Measurements from ENCODE around the gene TSPAN14.

DNA sequence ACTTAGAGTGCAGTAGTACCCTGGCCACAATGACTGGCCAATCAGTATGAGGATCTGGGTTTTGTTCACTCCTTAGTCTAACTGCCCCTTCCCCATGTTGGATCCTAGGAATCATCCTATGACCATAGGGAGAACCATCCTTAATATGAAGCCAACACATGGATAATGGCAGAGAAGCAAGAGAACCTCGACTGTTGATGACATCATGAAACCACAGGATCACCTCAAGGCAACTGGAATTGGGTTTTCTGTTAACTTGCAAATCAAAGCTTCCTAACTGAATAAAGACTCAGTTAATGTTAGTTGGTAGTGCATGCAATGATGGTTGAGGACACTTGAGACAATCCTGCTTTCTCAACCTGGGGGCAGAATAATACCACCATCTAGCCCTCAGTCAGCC, 49.1 kb upstream of the TSPAN14 start:
- TF ChIP-seq, protein P1, sequence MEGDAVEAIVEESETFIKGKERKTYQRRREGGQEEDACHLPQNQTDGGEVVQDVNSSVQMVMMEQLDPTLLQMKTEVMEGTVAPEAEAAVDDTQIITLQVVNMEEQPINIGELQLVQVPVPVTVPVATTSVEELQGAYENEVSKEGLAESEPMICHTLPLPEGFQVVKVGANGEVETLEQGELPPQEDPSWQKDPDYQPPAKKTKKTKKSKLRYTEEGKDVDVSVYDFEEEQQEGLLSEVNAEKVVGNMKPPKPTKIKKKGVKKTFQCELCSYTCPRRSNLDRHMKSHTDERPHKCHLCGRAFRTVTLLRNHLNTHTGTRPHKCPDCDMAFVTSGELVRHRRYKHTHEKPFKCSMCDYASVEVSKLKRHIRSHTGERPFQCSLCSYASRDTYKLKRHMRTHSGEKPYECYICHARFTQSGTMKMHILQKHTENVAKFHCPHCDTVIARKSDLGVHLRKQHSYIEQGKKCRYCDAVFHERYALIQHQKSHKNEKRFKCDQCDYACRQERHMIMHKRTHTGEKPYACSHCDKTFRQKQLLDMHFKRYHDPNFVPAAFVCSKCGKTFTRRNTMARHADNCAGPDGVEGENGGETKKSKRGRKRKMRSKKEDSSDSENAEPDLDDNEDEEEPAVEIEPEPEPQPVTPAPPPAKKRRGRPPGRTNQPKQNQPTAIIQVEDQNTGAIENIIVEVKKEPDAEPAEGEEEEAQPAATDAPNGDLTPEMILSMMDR (conservative IDR thresholded peaks at IDR 0.05; ENCODE audit: low read depth in 2 of 2) = no peak
- TF ChIP-seq, protein P2, sequence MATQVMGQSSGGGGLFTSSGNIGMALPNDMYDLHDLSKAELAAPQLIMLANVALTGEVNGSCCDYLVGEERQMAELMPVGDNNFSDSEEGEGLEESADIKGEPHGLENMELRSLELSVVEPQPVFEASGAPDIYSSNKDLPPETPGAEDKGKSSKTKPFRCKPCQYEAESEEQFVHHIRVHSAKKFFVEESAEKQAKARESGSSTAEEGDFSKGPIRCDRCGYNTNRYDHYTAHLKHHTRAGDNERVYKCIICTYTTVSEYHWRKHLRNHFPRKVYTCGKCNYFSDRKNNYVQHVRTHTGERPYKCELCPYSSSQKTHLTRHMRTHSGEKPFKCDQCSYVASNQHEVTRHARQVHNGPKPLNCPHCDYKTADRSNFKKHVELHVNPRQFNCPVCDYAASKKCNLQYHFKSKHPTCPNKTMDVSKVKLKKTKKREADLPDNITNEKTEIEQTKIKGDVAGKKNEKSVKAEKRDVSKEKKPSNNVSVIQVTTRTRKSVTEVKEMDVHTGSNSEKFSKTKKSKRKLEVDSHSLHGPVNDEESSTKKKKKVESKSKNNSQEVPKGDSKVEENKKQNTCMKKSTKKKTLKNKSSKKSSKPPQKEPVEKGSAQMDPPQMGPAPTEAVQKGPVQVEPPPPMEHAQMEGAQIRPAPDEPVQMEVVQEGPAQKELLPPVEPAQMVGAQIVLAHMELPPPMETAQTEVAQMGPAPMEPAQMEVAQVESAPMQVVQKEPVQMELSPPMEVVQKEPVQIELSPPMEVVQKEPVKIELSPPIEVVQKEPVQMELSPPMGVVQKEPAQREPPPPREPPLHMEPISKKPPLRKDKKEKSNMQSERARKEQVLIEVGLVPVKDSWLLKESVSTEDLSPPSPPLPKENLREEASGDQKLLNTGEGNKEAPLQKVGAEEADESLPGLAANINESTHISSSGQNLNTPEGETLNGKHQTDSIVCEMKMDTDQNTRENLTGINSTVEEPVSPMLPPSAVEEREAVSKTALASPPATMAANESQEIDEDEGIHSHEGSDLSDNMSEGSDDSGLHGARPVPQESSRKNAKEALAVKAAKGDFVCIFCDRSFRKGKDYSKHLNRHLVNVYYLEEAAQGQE (IDR thresholded peaks at IDR 0.05; ENCODE audit: unreplicated experiment) = no peak
- TF ChIP-seq EZH2phosphoT487 (IDR thresholded peaks at IDR 0.05; ENCODE audit: unreplicated experiment) (no peak), EZH2 (IDR thresholded peaks at IDR 0.05; ENCODE audit: low read depth, unreplicated experiment) (no peak), NANOG (IDR thresholded peaks at IDR 0.05; ENCODE audit: borderline replicate concordance) (no peak), JUNB (IDR thresholded peaks at IDR 0.05; ENCODE audit: unreplicated experiment) (no peak), POLR2AphosphoS5 (IDR thresholded peaks at IDR 0.05; ENCODE audit: low read depth) (no peak)

All from GM23338 (cell line).